Ishikawa (cell line): ENCODE results near the gene NEURL4.

Experiments used
- CEBPB ChIP-seq: IDR thresholded peaks from 2 replicates; pipeline ENCODE4 v1.6.1; 2012
- CREB1 ChIP-seq: IDR thresholded peaks from 2 replicates; pipeline ENCODE4 v1.6.1; 2012; ENCODE audit warnings: low read depth
- EGR1 ChIP-seq: IDR thresholded peaks from 2 replicates; pipeline ENCODE4 v1.6.1; 2012
- EP300 ChIP-seq: IDR thresholded peaks from 2 replicates; pipeline ENCODE4 v1.6.1; 2012; ENCODE audit warnings: borderline replicate concordance
- FOXM1 ChIP-seq: IDR thresholded peaks from 2 replicates; pipeline ENCODE4 v1.6.1; 2012; ENCODE audit warnings: low read depth, borderline replicate concordance
- NFIC ChIP-seq: IDR thresholded peaks from 2 replicates; pipeline ENCODE4 v1.6.1; 2012
- RAD21 ChIP-seq: IDR thresholded peaks from 2 replicates; pipeline ENCODE4 v1.6.1; 2012; ENCODE audit warnings: low read depth
- TAF1 ChIP-seq: IDR thresholded peaks from 2 replicates; pipeline ENCODE4 v1.6.1; 2012; ENCODE audit warnings: low read depth, mild to moderate bottlenecking
- TCF12 ChIP-seq: IDR thresholded peaks from 2 replicates; pipeline ENCODE4 v1.6.1; 2012; ENCODE audit warnings: low read depth
- TEAD4 ChIP-seq: IDR thresholded peaks from 2 replicates; pipeline ENCODE4 v1.6.1; 2012
- YY1 ChIP-seq: IDR thresholded peaks from 2 replicates; pipeline ENCODE4 v1.6.1; 2012; ENCODE audit warnings: low read depth
- ZBTB7A ChIP-seq: IDR thresholded peaks from 2 replicates; pipeline ENCODE4 v1.6.1; 2012; ENCODE audit warnings: low read depth
- TF ChIP-seq, protein P1 (sequence below): IDR thresholded peaks from 2 replicates; pipeline ENCODE4 v1.6.1; 2012
- TF ChIP-seq, protein P2 (sequence below): IDR thresholded peaks from 2 replicates; pipeline ENCODE4 v1.6.1; 2012
- TF ChIP-seq, protein P3 (sequence below): IDR thresholded peaks from 2 replicates; pipeline ENCODE4 v1.6.1; 2012; ENCODE audit warnings: low read depth, mild to moderate bottlenecking

Gene NEURL4

DNA sequence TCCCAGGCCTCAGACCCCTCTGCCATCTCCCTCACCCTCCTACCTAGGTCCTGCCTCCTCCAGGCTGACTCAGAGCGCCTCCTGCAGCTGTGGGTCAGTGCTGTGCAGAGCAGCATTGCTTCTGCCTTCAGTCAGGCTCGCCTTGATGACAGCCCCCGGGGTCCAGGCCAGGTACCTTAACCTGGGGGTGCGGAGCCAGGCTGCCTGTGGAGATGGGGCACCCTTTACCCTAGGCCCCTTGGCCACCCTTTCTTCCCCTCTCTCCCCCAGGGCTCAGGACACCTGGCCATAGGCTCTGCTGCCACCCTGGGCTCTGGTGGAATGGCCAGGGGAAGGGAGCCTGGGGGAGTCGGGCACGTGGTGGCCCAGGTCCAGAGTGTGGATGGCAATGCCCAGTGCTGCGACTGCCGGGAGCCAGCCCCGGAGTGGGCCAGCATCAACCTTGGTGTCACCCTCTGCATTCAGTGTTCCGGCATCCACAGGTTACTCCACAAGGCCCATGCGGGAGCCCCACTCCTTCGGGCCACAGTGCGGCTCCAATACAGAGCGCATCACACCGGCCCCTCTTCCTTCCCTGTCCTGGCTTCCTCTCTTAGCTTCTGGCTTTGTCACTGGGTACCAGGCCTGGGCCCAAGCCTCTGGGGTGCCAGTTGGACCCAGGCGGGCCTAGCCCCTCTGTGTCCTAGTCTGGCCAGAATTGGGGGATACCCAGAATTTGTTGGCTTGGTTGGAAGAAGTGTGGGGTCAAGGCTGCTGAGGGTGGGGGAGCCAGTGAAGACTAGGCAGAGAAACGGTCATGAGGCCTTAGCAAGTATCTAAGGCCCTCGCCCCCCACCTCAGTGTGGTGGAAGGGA, 17.9 kb upstream of the NEURL4 start:
- TF ChIP-seq TEAD4 (no peak), EGR1 (no peak), CREB1 (no peak), NFIC (no peak), TCF12 (no peak), TAF1 (no peak), EP300 (no peak), CEBPB (no peak)
- TF ChIP-seq, protein P1, sequence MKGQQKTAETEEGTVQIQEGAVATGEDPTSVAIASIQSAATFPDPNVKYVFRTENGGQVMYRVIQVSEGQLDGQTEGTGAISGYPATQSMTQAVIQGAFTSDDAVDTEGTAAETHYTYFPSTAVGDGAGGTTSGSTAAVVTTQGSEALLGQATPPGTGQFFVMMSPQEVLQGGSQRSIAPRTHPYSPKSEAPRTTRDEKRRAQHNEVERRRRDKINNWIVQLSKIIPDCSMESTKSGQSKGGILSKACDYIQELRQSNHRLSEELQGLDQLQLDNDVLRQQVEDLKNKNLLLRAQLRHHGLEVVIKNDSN, result no peak
- TF ChIP-seq, protein P2, sequence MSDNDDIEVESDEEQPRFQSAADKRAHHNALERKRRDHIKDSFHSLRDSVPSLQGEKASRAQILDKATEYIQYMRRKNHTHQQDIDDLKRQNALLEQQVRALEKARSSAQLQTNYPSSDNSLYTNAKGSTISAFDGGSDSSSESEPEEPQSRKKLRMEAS, result no peak

DNA sequence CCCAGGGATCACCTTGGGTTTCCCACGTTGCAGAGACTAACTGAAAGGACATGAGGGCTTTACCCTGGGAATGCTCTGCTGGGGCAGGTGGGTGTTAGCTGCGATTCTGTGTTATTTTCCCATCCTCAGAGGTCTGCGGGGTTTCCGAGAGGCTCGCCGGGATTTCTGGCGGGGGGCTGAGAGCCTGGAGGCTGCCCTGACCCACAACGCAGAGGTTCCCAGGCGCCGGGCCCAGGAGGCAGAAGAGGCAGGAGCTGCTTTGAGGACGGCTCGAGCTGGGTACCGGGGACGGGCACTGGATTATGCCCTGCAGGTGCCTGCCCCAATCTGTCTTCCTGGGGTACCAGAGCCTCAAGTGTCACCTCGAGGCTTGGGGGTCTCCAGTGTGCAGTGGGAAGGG, 14.1 kb upstream of the NEURL4 start:
- TF ChIP-seq NFIC (no peak), RAD21 (no peak), TAF1 (no peak), CEBPB (no peak), TCF12 (no peak), TEAD4 (no peak), ZBTB7A (no peak), EP300 (no peak)
- TF ChIP-seq, protein P2, result no peak
- TF ChIP-seq, protein P1, result no peak

DNA sequence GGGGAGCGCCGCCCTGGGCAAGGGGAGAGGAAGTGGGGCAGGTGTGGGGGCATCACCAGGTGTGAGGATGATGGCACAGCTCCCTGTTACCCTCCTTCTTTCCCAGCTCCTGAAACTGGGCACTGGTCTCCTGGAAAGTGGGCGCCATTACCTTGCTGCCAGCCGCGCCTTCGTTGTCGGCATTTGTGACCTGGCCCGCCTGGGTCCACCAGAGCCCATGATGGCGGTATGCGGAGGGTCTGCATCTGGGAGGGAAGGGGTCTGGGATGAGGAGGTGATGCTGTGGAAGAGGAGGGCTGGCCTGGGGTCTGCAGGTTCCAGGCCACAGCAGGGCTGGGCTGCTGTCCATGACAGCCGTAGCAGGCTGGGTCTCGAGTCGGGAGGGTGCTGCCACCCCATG, 12.7 kb upstream of the NEURL4 start:
- TF ChIP-seq CREB1 (no peak), YY1 (no peak), NFIC (no peak), TCF12 (no peak), FOXM1 (no peak), EGR1 (no peak), EP300 (no peak), CEBPB (no peak), TEAD4 (no peak), ZBTB7A (no peak), RAD21 (no peak), TAF1 (no peak)
- TF ChIP-seq, protein P3, sequence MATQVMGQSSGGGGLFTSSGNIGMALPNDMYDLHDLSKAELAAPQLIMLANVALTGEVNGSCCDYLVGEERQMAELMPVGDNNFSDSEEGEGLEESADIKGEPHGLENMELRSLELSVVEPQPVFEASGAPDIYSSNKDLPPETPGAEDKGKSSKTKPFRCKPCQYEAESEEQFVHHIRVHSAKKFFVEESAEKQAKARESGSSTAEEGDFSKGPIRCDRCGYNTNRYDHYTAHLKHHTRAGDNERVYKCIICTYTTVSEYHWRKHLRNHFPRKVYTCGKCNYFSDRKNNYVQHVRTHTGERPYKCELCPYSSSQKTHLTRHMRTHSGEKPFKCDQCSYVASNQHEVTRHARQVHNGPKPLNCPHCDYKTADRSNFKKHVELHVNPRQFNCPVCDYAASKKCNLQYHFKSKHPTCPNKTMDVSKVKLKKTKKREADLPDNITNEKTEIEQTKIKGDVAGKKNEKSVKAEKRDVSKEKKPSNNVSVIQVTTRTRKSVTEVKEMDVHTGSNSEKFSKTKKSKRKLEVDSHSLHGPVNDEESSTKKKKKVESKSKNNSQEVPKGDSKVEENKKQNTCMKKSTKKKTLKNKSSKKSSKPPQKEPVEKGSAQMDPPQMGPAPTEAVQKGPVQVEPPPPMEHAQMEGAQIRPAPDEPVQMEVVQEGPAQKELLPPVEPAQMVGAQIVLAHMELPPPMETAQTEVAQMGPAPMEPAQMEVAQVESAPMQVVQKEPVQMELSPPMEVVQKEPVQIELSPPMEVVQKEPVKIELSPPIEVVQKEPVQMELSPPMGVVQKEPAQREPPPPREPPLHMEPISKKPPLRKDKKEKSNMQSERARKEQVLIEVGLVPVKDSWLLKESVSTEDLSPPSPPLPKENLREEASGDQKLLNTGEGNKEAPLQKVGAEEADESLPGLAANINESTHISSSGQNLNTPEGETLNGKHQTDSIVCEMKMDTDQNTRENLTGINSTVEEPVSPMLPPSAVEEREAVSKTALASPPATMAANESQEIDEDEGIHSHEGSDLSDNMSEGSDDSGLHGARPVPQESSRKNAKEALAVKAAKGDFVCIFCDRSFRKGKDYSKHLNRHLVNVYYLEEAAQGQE, result no peak
- TF ChIP-seq, protein P1, result no peak
- TF ChIP-seq, protein P2, result no peak

DNA sequence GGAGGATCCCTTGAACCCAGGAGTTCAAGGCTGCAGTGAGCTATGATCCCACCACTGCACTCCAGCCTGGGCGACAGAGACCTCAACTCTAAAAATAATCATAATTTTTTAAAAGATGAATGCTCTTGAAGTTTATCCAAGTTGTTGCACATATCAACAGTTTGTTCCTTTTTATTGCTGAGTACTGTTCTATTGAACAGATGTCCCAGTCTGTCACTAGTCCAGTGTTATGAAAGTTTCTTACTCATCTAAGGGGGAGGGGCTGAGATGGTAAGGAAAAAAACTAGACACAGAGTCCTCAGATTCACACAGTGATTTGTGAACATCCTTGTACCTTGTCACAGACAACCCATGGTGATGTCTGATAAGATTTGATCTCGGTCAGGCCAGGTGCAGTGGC, 11.0 kb upstream of the NEURL4 start:
- TF ChIP-seq EP300 (no peak), TAF1 (no peak), FOXM1 (no peak)

DNA sequence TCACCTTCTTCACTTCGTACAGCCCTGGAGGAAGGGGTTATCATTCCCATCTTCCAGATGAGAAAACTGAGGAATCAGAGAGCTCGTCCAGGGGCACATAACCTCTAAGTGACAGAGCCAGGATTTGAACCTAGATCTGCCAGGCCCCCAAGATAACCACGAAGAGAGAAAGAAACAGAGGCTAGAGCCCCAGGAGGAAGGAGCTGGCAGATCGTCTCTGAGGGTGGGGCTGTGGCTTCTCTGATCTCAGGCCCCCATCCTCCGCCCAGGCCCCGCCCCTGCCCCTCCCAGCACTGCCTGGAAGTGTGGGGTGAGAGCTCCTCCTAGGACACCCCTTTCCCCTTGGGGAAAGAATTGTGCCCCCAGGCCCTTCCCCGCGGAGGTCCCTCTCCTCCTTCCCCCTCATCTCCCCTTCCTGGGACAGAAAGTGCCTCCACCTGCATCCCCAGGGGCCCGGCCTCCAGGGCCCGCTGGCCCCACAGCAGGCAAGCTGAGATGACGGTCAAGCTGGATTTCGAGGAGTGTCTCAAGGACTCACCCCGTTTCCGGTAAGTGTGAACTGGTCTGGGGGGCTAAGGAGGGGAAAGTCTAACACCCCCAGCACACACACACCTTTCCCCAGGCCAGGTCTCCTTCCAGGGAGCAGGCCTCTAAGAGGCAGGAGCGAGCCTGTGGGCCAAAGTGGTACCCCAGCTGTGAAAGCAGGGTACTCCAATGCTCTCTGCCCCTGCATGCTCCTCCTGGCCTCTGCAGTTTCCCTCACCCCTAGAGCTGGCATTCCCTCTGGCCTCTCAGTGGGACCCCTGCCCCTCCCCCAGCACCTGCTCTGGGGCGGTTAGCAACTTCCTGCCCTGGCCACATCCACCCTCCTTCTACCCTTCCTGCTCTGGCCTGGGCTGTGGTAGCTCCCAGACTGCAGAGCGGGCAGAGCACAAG, 7.4 kb upstream of the NEURL4 start, which contains the start of gene ACAP1:
Gene ACAP1 (plus strand): TSS at position 290 of the 936 bp plus-strand sequence. CDS start 206 bp downstream, at position 496.
- TF ChIP-seq TEAD4 (no peak), RAD21 (no peak), YY1 (no peak), TAF1 (no peak), FOXM1 (no peak)

DNA sequence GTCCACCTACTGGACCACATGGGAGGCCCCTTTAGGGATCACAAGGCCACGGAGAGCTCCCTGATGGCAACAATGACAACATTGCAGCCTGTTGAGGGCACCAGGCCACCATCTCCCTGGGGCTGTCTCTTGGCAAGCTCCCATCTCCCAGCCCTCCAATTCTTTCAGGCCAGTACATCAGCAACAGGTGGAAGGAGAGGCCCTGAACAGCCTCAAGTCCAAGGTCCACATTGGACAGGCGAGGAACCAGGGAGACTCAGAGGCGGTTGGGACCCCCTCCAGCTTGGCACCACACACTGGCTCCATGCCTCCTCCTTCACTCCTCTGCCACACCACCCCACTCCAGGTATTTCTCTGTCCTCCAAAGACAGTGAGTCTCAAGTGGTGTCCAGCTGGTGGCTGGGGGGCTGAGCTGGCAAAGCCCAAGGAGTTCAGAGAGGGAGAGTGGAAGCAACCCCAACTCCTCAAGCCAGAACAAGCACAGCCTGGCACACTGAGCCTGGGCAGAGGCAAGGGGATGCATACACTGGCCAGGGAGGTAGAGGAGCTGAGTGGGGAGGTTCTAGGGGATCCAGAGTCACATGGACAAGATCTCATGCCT, 5.9 kb upstream of the NEURL4 start:
- no peak for TF ChIP-seq YY1
- no peak for TF ChIP-seq TEAD4
- no peak for TF ChIP-seq TCF12
- TF ChIP-seq, protein P1, result no peak
- no peak for TF ChIP-seq EP300
- no peak for TF ChIP-seq FOXM1
- no peak for TF ChIP-seq ZBTB7A
- TF ChIP-seq, protein P3, result no peak
- no peak for TF ChIP-seq RAD21
- TF ChIP-seq CEBPB, result no peak
- no peak for TF ChIP-seq TAF1
- TF ChIP-seq CREB1, result no peak
